ENCODE measurements around the gene STAMBP.

- TF ChIP-seq EZH2 (IDR thresholded peaks at IDR 0.05) (no peak), POLR2AphosphoS5 (IDR thresholded peaks at IDR 0.05; ENCODE audit: borderline replicate concordance, low read depth, low read length) (no peak), FOXP2 (optimal IDR thresholded peaks at IDR 0.05; ENCODE audit: control extremely low read depth, extremely low read length, insufficient read depth) (no peak)
Observed at GRCh38 chr2:73841912-73842738, 13.4 kb downstream of the STAMBP start.
